ENCODE measurements around the gene RAP1GAP2.

RAP1GAP2 gene

DNA sequence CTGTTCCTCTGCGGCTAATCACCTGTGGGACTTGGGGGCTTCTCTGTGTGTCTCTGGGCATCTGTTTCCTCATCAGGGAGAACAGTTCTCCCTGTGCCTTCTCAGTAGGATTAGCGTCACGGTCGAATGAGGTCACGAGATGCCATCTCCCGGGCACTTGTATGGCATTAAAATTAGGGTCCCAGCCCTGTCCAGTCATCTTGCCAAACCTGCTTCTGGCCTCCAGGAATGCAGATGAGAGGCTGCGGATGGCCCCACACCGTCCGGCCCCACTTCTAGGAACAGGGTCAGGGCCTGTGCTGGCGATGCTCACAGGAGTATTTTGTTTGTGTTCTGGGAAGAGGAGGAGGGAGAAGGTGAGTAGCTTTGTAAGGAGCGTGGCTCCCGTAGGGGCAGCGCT is 208.7 kb downstream of the RAP1GAP2 start:
- no peak for DNase-seq

GRCh38 chr17:3005696-3006095 is 209.5 kb downstream of the RAP1GAP2 start:
- DNase-seq, result no peak

DNA sequence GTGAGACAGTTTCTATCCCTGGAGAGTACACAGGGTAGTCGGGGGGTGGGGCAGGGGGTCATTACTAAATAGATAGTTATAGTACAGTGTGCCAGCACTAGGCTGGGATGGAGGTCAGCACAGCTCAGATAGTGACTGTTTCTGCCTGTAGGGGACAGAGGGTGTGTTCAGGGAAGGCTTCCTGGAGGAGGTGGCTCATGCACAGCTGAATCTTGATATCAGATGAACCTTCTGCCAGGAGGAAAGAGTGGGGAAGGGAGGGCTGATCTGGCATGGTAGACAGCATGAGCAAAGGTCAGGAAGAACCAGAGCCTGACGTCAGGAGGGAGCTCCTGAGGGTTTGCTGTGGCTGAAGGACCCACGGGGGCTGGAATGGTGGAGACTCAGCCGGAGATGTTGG is 210.6 kb downstream of the RAP1GAP2 start:
- DNase-seq, result no peak

DNA sequence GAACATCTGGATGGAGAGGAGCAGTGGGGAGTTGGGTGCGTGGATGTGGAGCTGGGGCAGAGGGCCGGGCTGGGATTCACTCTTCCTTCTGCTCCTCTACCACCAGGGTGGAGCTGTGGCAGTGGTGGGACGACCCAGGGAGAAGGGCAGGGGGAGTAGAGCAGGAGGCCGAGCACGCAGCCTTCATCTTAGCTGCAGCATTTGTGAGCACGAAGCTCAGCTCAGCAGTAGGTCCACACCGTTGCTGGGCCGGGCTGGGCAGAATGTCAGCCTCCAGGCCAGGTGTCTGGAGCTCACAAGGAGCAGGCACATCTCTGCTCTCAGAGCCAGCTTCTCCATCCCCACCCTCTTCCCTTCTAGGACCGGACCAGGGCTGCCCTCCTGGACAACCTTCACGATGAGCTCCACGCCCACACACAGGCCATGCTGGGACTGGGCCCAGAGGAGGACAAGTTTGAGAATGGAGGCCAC is 211.4 kb downstream of the RAP1GAP2 start:
- no peak for DNase-seq

DNA sequence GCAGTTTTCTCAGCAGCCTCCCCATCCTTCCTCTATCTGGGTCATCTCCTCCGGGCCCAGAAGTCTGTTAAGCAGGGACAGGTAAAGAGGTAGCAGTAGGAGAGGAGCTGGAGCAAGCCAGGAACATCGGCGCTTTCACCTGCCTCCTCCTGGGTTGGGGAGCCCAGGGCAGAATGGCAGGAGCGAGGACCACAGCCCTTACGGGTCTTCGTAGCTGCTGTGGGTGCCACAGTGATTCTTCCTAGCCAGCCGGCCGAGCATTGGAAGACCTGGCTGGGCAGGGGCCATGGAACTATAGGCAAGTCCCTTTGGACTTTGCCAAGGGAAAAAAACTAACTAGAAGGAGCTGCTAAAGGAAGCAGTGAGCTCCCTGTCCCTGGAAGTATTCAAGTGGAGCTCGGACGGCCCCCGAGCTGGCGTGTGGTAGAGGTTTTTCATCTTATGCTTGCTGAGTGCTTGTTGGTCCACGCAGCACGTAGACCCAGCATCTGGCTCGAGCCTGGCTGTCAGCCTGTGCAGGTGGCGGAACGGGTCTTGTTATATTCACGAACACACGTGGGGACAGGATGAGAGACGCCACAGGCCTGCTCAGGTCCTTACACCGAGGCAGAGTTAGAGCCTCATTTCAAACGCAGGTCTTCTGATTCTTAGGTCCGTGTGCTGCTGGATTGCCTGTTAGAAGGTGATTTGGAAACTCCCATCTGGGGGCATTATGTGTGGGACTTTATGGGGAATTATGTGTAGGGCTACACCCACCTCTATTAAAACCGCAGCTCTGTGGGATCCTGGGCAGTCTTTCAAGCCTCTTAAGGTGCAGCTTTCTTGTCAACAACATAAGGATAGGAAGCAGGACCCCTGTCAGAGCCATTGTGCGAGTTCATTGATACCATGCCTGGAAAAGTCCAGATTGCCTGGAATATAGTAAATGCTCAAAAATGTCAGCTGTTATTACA is 212.4 kb downstream of the RAP1GAP2 start:
- no peak for DNase-seq

- no peak for DNase-seq
These were observed 213.2 kb downstream of the RAP1GAP2 start for GRCh38 chr17:3009411-3009920.

DNA sequence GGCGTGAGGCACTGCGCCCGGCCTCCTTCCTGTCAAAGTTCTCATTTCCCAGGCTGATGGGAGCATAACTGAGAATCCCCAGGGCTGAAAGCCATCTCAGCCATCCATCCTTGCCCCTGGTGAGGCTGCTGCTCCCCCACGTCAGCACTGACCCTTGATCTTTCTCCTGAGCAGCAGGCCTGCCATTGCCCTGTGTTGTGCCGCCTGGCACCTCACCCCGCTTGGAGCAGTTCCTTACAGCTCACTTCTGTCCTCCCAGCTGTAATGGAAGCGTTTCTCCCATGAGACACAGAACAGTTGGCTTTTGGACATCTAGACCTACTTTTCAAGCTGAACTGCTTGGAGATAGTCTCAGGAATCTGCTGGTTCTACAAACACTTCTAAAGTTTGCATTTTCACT is 215.7 kb downstream of the RAP1GAP2 start:
- no peak for DNase-seq

- DNase-seq, result peak in 4 of 5 donors; percentile 22 to 37 (median 26)
These were observed 216.8 kb downstream of the RAP1GAP2 start for GRCh38 chr17:3012926-3013581.

- no peak for DNase-seq
These were observed 219.7 kb downstream of the RAP1GAP2 start for GRCh38 chr17:3015890-3016289.

DNA sequence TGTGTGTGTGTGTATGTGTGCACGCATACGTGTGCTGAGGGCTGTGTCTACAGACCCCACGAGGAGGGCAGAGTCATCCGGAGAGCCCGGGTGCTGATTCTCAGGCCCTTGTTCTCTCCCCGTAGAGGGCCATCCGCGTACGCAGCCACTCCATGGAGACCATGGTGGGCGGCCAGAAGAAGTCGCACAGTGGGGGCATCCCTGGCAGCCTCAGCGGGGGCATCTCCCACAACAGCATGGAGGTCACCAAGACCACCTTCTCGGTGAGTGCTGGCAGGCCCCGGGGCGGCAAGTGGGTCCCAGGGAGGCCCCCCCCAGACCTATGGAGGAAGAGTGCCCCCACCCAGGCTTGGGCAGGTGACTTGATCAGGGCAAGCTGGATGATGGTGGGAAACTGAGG is 221.7 kb downstream of the RAP1GAP2 start:
- no peak for DNase-seq

- no peak for DNase-seq
These were observed 223.5 kb downstream of the RAP1GAP2 start for GRCh38 chr17:3019761-3020160.

DNA sequence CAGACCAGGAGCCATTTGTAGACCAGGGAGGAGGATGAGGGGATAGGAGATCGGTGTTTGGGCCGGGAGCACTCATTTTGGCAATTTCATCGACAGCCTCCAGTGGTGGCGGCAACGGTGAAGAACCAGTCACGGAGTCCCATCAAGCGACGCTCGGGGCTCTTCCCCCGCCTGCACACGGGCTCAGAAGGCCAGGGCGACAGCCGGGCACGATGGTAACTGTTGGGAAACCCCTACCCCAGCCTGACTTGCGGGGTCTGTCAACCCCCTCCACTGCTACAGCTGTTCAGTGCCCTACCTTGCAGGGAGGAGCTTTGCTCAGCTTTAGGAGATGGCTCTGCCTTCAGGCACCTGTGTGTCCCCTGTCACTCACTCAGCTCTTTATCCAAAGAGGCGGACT is 224.1 kb downstream of the RAP1GAP2 start:
- no peak for DNase-seq

GRCh38 chr17:3022197-3022596 is 226.0 kb downstream of the RAP1GAP2 start:
- no peak for DNase-seq

DNA sequence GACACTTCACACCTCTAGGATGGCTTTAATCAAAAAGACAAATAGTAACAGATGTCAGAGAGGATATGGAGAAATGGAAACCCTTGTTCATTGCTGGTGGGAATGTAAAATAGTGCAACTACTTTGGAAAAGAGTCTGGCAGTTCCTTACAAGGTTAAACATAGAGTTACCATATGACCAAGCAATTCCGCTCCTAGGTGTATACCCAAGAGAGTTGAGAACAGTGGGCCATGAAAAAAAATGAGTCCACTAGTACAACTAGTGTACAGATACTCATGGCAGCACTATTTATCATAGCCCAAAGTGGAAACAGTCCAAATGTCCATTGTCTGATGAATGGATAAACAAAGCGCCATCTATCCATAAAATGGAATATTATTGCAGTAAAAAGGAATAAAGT is 228.1 kb downstream of the RAP1GAP2 start:
- no peak for DNase-seq

- DNase-seq, result no peak
These were observed 229.3 kb downstream of the RAP1GAP2 start for GRCh38 chr17:3025421-3026124.

- no peak for DNase-seq
These were observed 230.1 kb downstream of the RAP1GAP2 start for GRCh38 chr17:3026125-3026855.

DNA sequence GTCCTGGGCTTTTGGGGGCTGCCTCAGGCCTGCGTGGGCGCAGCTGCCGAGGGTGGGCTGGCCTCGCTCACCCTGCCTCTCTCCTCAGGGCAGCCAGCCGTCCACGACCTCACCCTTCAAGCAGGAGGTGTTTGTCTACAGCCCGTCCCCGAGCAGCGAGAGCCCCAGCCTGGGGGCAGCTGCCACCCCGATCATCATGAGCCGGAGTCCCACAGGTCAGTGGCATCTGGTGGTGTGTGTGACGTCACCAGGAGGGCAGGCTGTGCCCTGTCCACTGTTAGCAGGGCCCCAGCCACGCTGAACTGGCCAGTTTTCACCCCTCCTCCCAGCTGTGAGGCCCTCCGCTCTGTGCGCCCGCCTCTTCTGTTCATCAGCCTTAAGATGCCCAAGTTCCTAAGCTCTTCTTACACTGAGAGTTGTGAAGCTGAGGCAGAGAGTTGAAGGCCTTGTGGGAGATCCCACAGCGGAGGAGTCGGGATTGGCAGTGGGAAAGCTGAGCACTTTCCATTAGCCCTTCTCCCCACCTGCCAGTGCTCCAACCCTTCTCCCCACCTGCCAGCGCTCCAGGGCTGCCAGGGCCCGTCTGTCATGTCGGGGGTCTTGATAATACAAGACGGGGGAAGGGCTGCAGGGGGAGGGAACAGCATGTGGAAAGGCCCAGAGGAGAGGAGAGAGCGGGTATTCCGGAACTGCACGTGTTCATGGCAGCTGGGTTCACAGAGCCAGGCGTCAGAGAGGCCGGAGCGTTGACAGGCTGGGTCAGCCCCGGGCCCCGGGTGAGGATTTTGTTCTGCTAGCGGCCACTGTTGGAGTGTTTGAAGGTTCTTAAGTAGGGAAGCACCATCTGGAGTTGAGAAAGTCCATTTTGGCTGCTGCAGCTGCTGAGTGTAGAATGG is 230.9 kb downstream of the RAP1GAP2 start:
- no peak for DNase-seq

DNA sequence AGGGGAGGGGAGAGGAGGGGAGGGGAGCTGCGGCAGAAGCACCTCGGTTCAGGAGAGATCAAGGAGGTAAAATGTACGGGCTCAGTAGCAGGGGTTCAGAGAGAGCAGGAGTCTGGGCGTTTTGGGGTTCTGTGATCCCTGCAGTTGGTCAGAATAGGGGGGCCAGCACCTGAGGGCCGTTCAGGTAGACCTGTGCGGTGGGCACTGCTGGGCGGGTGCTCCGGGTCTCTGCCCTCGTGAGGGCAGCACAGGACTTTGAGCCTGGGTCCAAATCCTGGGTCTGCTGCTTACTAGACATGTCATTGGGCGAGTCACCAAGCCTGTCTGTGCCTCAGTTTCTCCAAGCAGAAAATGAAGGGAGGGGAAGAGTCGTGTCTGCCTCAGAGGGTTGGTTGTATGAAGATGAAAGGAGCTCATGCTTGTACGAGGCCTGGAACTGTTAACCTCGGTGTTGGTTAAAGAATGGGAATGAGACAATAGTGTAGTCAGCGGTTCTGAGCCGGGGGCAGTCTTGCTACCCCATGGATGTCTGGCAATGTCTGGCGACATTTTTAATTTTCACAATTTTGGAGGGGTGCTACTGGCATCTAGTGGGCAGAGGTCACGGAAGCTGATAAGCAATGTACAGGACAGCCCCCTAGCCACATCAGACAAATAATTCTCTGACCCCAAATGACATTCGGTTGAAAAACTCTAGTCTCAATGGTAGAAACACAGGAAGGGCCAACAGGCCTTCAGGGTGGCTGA is 231.7 kb downstream of the RAP1GAP2 start:
- DNase-seq, result no peak

DNA sequence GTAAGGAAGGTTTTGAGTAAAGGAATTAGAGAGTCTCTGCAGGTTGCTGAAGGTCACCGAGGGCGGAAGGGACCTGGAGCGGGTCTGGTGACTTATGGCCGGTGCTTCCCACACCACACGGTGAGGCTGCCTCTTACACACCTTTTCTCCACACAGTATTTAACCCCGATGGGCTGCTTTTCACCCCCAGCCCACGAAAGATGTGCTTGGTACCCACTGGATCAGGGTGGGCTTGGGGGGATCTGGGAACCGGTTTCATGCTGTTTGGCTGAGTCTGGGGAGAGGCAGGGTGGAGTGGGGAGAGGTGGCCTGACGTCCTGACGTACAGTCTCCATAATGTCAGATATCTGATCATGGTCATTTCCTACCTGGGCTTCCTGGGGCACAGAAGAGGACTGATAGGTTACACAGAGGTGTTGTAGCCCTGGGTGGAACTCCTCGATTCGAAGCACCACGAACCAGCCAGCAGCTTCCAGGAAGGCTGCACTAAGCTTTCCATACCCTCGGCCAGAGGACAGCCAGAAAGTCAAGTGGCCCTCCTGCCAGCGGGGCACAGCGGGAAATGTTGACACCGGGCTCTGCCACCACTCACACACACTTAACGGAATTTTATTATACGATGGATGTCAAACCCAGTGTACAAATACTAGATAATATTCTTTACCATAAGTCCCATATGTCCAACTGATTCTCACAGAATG is 233.1 kb downstream of the RAP1GAP2 start:
- no peak for DNase-seq

- no peak for DNase-seq
These were observed 233.9 kb downstream of the RAP1GAP2 start for GRCh38 chr17:3030096-3030495.

All from T-helper 1 cell (primary cell).